ENCODE results near the gene SPATA1. TPM values are rescaled to one million over a fixed set of nuclear protein-coding genes. Genes with fewer than 3 reads are reported as not detected.
A peak's percentile ranks its signal among the peaks of the same experiment; 100 is the strongest.

The SPATA1 gene
- total and polyA plus RNA-seq, 2 of the 13 experiments (the other 11 are each of a cell fraction or from before 2014, with no cell fraction given) = 0.70 to 1.4 TPM

GRCh38 chr1:84506002-84506728, at the start of gene SPATA1, which contains the start of gene GNG5 (continued):
- no peak for TF ChIP-seq GPBP1L1 (CRISPR knock-in tag; IDR thresholded peaks at IDR 0.05)
- no peak for TF ChIP-seq TFDP1 (CRISPR knock-in tag; IDR thresholded peaks at IDR 0.05; ENCODE audit: borderline replicate concordance)
- TF ChIP-seq NR2F1 (CRISPR knock-in tag; IDR thresholded peaks at IDR 0.05) = no peak
- no peak for TF ChIP-seq ZSCAN30 (CRISPR knock-in tag; IDR thresholded peaks at IDR 0.05)
- no peak; the same call in 1 of the 2 replicates for TF ChIP-seq ZFP90 (CRISPR knock-in tag; IDR thresholded peaks at IDR 0.05; ENCODE audit: borderline replicate concordance)
- no peak for TF ChIP-seq ZBTB10 (CRISPR knock-in tag; IDR thresholded peaks at IDR 0.05; ENCODE audit: borderline replicate concordance)
- TF ChIP-seq DMAP1 (CRISPR knock-in tag; IDR thresholded peaks at IDR 0.05) = peak; percentile 74; the same call in 1 of the 2 replicates
- TF ChIP-seq KAT2B (IDR thresholded peaks at IDR 0.05; ENCODE audit: borderline replicate concordance, low read depth, low read length) = no peak
- TF ChIP-seq SMAD3 (CRISPR knock-in tag; IDR thresholded peaks at IDR 0.05) = peak; percentile 57; the same call in 1 of the 2 replicates
- no peak for TF ChIP-seq ZNF33B (CRISPR knock-in tag; IDR thresholded peaks at IDR 0.05)
- TF ChIP-seq ZNF430 (CRISPR knock-in tag; IDR thresholded peaks at IDR 0.05) = peak; percentile 78
- no peak for TF ChIP-seq NFRKB (IDR thresholded peaks at IDR 0.05)
- peak; percentile 60; the same call in 1 of the 2 replicates for TF ChIP-seq ZNF350 (CRISPR knock-in tag; IDR thresholded peaks at IDR 0.05; ENCODE audit: borderline replicate concordance, low read depth)
- TF ChIP-seq NR3C1 (CRISPR knock-in tag; IDR thresholded peaks at IDR 0.05) = no peak
- TF ChIP-seq U2AF1 (optimal IDR thresholded peaks at IDR 0.05; ENCODE audit: low read depth, low read length) = no peak
- peak; percentile 79 for TF ChIP-seq PHF8 (CRISPR knock-in tag; IDR thresholded peaks at IDR 0.05)
- peak; percentile 54 for TF ChIP-seq RXRA (CRISPR knock-in tag; IDR thresholded peaks at IDR 0.05)
- TF ChIP-seq SP5 (CRISPR knock-in tag; IDR thresholded peaks at IDR 0.05; ENCODE audit: borderline replicate concordance, low read depth) = peak; percentile 97
- peak in 1 of 2 experiments; percentile 12; a peak in 1 of 4 replicates for TF ChIP-seq KLF16 (CRISPR knock-in tag; IDR thresholded peaks at IDR 0.05)
- TF ChIP-seq ZNF878 (CRISPR knock-in tag; IDR thresholded peaks at IDR 0.05) = peak; percentile 94
- TF ChIP-seq RBFOX2 (IDR thresholded peaks at IDR 0.05; ENCODE audit: low read depth, low read length) = peak; percentile 92
- TF ChIP-seq ZNF564 (CRISPR knock-in tag; IDR thresholded peaks at IDR 0.05) = peak; percentile 33; the same call in 1 of the 2 replicates
- TF ChIP-seq SALL2 (CRISPR knock-in tag; IDR thresholded peaks at IDR 0.05) = 0 out of 2 replicates have a peak, but pooled peaks have one; percentile 44
- TF ChIP-seq MIER2 (CRISPR knock-in tag; IDR thresholded peaks at IDR 0.05) = no peak
- TF ChIP-seq MEF2D (CRISPR knock-in tag; IDR thresholded peaks at IDR 0.05) = no peak; the same call in 1 of the 2 replicates
- TF ChIP-seq ZNF777 (CRISPR knock-in tag; IDR thresholded peaks at IDR 0.05) = peak; percentile 68
